ENCODE data around the gene C11orf86.

DNA sequence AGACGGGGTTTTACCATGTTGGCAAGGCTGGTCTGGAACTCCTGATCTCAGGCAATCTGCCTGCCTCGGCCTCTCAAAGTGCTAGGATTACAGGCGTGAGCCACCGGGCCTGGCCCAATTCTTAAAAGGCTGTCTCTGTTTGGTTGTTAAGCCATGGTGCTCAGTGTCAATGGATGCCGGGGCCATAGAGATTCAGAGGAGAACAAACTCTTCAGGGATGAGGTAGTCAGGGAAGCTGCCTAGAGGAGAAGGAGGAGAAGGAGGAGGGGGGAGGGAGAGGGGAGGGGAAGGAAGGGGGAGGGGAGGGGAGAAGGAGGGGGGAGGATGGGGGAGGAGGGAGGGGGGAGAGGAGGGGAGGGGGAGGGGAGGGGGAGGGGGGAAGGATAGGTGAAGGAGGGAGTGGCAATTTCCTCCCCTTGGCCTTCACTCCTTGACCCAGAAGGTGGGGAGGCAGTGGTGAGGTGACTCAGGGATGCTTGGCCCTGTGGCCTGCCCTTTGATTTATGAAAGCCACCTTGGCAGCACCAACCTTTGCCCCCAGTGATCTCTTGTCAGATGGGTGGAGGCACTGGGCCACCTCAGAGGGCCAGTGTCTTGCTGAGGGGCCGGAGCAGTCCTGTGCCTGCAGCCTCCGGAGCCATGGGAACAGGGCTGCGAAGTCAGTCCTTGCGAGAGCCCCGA is at the start of gene C11orf86:
- TF ChIP-seq, protein P1, sequence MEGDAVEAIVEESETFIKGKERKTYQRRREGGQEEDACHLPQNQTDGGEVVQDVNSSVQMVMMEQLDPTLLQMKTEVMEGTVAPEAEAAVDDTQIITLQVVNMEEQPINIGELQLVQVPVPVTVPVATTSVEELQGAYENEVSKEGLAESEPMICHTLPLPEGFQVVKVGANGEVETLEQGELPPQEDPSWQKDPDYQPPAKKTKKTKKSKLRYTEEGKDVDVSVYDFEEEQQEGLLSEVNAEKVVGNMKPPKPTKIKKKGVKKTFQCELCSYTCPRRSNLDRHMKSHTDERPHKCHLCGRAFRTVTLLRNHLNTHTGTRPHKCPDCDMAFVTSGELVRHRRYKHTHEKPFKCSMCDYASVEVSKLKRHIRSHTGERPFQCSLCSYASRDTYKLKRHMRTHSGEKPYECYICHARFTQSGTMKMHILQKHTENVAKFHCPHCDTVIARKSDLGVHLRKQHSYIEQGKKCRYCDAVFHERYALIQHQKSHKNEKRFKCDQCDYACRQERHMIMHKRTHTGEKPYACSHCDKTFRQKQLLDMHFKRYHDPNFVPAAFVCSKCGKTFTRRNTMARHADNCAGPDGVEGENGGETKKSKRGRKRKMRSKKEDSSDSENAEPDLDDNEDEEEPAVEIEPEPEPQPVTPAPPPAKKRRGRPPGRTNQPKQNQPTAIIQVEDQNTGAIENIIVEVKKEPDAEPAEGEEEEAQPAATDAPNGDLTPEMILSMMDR (IDR thresholded peaks at IDR 0.05), result no peak
- no peak for TF ChIP-seq POLR2A (IDR thresholded peaks at IDR 0.05)

Measured in thyroid gland (tissue), 4 donors.